BLaER1 treated with 17β-estradiol and CSF1 and Interleukin-3, amounts not matched to agents 10 nM and 100 nM (cell line): ENCODE results near the gene APOBEC2.

Experiments used
- H3K27ac ChIP-seq, 11 experiments: shearing (Covaris generic); formaldehyde crosslinking; 2 replicates each; pipeline ENCODE4 v1.8.1; 2022
- H3K27me3 ChIP-seq, 11 experiments: shearing (Covaris generic); formaldehyde crosslinking; 2 replicates each; pipeline ENCODE4 v1.8.1; 2022
- H3K36me3 ChIP-seq, 11 experiments: shearing (Covaris generic); formaldehyde crosslinking; 2 replicates each; pipeline ENCODE4 v1.8.1; 2022
- H3K4me1 ChIP-seq, 10 experiments: shearing (Covaris generic); formaldehyde crosslinking; 2 replicates each; pipeline ENCODE4 v1.8.1; 2022
- H3K4me2 ChIP-seq, 11 experiments: shearing (Covaris generic); formaldehyde crosslinking; 2 replicates each; pipeline ENCODE4 v1.8.1; 2022
- H3K4me3 ChIP-seq, 10 experiments: shearing (Covaris generic); formaldehyde crosslinking; 2 replicates each; pipeline ENCODE4 v1.8.1; 2022
- H3K9ac ChIP-seq, 11 experiments: shearing (Covaris generic); formaldehyde crosslinking; 2 replicates each; pipeline ENCODE4 v1.8.1; 2022
- H3K9me3 ChIP-seq, 11 experiments: shearing (Covaris generic); formaldehyde crosslinking; replicated peaks in 1 of 11; 2 replicates each; pipeline ENCODE4 v1.8.1; 2022
- H4K20me1 ChIP-seq, 11 experiments: shearing (Covaris generic); formaldehyde crosslinking; 2 replicates each; pipeline ENCODE4 v1.8.1; 2022
- Cebpa-rat ChIP-seq, 11 experiments: shearing (Covaris generic); IDR thresholded peaks; 2 replicates each; pipeline ENCODE4 v1.8.1; 2022

The APOBEC2 gene

GRCh38 chr6:41051873-41052272 is 1.1 kb upstream of the APOBEC2 start:
- Histone ChIP-seq H3K36me3 (no peaks in the 10 kb centered on the region), H3K9me3 (no peaks in the 10 kb centered on the region), H3K9ac (no peak overlapping the region), H3K4me1 (peaks cover 21 to 64% (median 60%) of the 10 kb centered on the region in 10 experiments), H3K4me2 (peak overlapping the region; percentile 67 to 89 (median 77)), H4K20me1 (no peaks in the 10 kb centered on the region), H3K27ac (peak overlapping the region in 3 of 11 experiments; percentile 1 to 31 (median 2); a peak in 2 of 22 replicates), H3K27me3 (no peaks in the 10 kb centered on the region), H3K4me3 (no peak overlapping the region)
- no peak for TF ChIP-seq Cebpa-rat (IDR thresholded peaks at IDR 0.05)

- peaks cover 32 to 63% (median 60%) of the 10 kb centered on the region in 10 experiments for H3K4me1 ChIP-seq
- H4K20me1 ChIP-seq = no peaks in the 10 kb centered on the region
- no peaks in the 10 kb centered on the region for H3K36me3 ChIP-seq
- no peaks in the 10 kb centered on the region for H3K27me3 ChIP-seq
- no peak overlapping the region for H3K4me3 ChIP-seq
- no peak for TF ChIP-seq Cebpa-rat (IDR thresholded peaks at IDR 0.05)
- peak overlapping the region in 9 of 11 experiments; percentile 42 to 89 (median 76); a peak in 17 of 22 replicates for H3K4me2 ChIP-seq
- no peaks in the 10 kb centered on the region for H3K9me3 ChIP-seq
- peak overlapping the region in 1 of 11 experiments; percentile 17; a peak in 1 of 22 replicates for H3K27ac ChIP-seq
- no peak overlapping the region; a peak in 1 of 22 replicates for H3K9ac ChIP-seq
Observed at GRCh38 chr6:41054511-41054910, 1.5 kb downstream of the APOBEC2 start.

GRCh38 chr6:41055149-41055548 is 2.1 kb downstream of the APOBEC2 start:
- Histone ChIP-seq H3K4me3 (peak overlapping the region in 1 of 10 experiments; percentile 16; a peak in 1 of 20 replicates), H3K27ac (peak overlapping the region in 1 of 11 experiments; percentile 17; a peak in 1 of 22 replicates), H3K4me1 (peaks cover 32 to 61% (median 54%) of the 10 kb centered on the region in 10 experiments), H3K9ac (peak overlapping the region in 2 of 11 experiments; percentile 47 to 48; a peak in 3 of 22 replicates), H3K9me3 (no peaks in the 10 kb centered on the region), H4K20me1 (no peaks in the 10 kb centered on the region), H3K4me2 (peak overlapping the region in 10 of 11 experiments; percentile 9 to 89 (median 76); a peak in 19 of 22 replicates), H3K36me3 (no peaks in the 10 kb centered on the region), H3K27me3 (no peaks in the 10 kb centered on the region)
- TF ChIP-seq Cebpa-rat (IDR thresholded peaks at IDR 0.05) = no peak

GRCh38 chr6:41056768-41057490 is 3.9 kb downstream of the APOBEC2 start:
- Histone ChIP-seq H3K36me3 (peaks cover 0 to 12% (median 4%) of the 10 kb centered on the region in 11 experiments; a peak in 8 of 22 replicates), H3K4me1 (peaks cover 19 to 49% (median 44%) of the 10 kb centered on the region in 10 experiments), H3K27ac (0 out of 22 replicates have a peak overlapping the region, but pooled peaks of 1 of the 11 experiments have one; percentile 3), H4K20me1 (no peaks in the 10 kb centered on the region), H3K9me3 (no peaks in the 10 kb centered on the region), H3K9ac (no peak overlapping the region), H3K27me3 (no peaks in the 10 kb centered on the region), H3K4me2 (0 out of 22 replicates have a peak overlapping the region, but pooled peaks of 1 of the 11 experiments have one; percentile 83), H3K4me3 (no peak overlapping the region)
- TF ChIP-seq Cebpa-rat (IDR thresholded peaks at IDR 0.05) = no peak

GRCh38 chr6:41058783-41059181 is 5.8 kb downstream of the APOBEC2 start:
- Histone ChIP-seq H3K27me3 (no peaks in the 10 kb centered on the region), H4K20me1 (no peaks in the 10 kb centered on the region), H3K9me3 (no peaks in the 10 kb centered on the region), H3K36me3 (peaks cover 0 to 22% (median 8%) of the 10 kb centered on the region in 11 experiments; a peak in 9 of 22 replicates), H3K9ac (no peak overlapping the region), H3K27ac (no peak overlapping the region), H3K4me2 (peak overlapping the region in 2 of 11 experiments; percentile 14 to 30; a peak in 3 of 22 replicates), H3K4me1 (peaks cover 11 to 32% (median 27%) of the 10 kb centered on the region in 10 experiments), H3K4me3 (no peak overlapping the region)
- TF ChIP-seq Cebpa-rat (IDR thresholded peaks at IDR 0.05) = no peak

- peaks cover 11 to 29% (median 24%) of the 10 kb centered on the region in 10 experiments for H3K4me1 ChIP-seq
- no peaks in the 10 kb centered on the region for H3K9me3 ChIP-seq
- H3K27me3 ChIP-seq = no peaks in the 10 kb centered on the region
- H3K27ac ChIP-seq = no peak overlapping the region
- no peak overlapping the region for H3K4me2 ChIP-seq
- H3K4me3 ChIP-seq = no peak overlapping the region
- no peak for TF ChIP-seq Cebpa-rat (IDR thresholded peaks at IDR 0.05)
- H4K20me1 ChIP-seq = no peaks in the 10 kb centered on the region
- no peak overlapping the region for H3K9ac ChIP-seq
- H3K36me3 ChIP-seq = peaks cover 2 to 30% (median 11%) of the 10 kb centered on the region in 11 experiments; a peak in 14 of 22 replicates
Observed at GRCh38 chr6:41059556-41059955, 6.6 kb downstream of the APOBEC2 start.

GRCh38 chr6:41061196-41061726 is 8.3 kb downstream of the APOBEC2 start:
- Histone ChIP-seq H4K20me1 (no peaks in the 10 kb centered on the region; a peak in 1 of 22 replicates), H3K4me3 (no peak overlapping the region), H3K4me1 (peaks cover 5 to 17% (median 8%) of the 10 kb centered on the region in 10 experiments; a peak in 18 of 20 replicates), H3K36me3 (peaks cover 11 to 46% (median 25%) of the 10 kb centered on the region in 11 experiments; a peak in 21 of 22 replicates), H3K9ac (no peak overlapping the region), H3K9me3 (no peaks in the 10 kb centered on the region), H3K4me2 (no peak overlapping the region), H3K27ac (no peak overlapping the region), H3K27me3 (no peaks in the 10 kb centered on the region)
- no peak for TF ChIP-seq Cebpa-rat (IDR thresholded peaks at IDR 0.05)

GRCh38 chr6:41062056-41062455 is 9.1 kb downstream of the APOBEC2 start:
- no peak for TF ChIP-seq Cebpa-rat (IDR thresholded peaks at IDR 0.05)
- Histone ChIP-seq H3K4me2 (no peak overlapping the region), H3K4me1 (peaks cover 5 to 17% (median 8%) of the 10 kb centered on the region in 10 experiments; a peak in 17 of 20 replicates)

GRCh38 chr6:41063884-41064285 is 10.9 kb downstream of the APOBEC2 start:
- 0 out of 22 replicates have a peak overlapping the region, but pooled peaks of 1 of the 11 experiments have one; percentile 21 for H3K9ac ChIP-seq
- H4K20me1 ChIP-seq = no peaks in the 10 kb centered on the region; a peak in 1 of 22 replicates
- H3K36me3 ChIP-seq = peaks cover 11 to 65% (median 34%) of the 10 kb centered on the region in 11 experiments; a peak in 21 of 22 replicates
- H3K9me3 ChIP-seq = no peaks in the 10 kb centered on the region
- no peak for TF ChIP-seq Cebpa-rat (IDR thresholded peaks at IDR 0.05)
- no peaks in the 10 kb centered on the region for H3K27me3 ChIP-seq
- H3K4me2 ChIP-seq = peak overlapping the region in 7 of 11 experiments; percentile 6 to 23 (median 19); a peak in 6 of 22 replicates
- H3K27ac ChIP-seq = no peak overlapping the region
- peaks cover 3 to 9% (median 5%) of the 10 kb centered on the region in 10 experiments; a peak in 15 of 20 replicates for H3K4me1 ChIP-seq
- H3K4me3 ChIP-seq = no peak overlapping the region

More at GRCh38 chr6:41062056-41062455, 9.1 kb downstream of the APOBEC2 start:
- Histone ChIP-seq H3K27ac (no peak overlapping the region), H3K9me3 (no peaks in the 10 kb centered on the region), H3K4me3 (no peak overlapping the region), H3K27me3 (no peaks in the 10 kb centered on the region), H3K36me3 (peaks cover 11 to 48% (median 25%) of the 10 kb centered on the region in 11 experiments; a peak in 21 of 22 replicates), H3K9ac (no peak overlapping the region), H4K20me1 (no peaks in the 10 kb centered on the region; a peak in 1 of 22 replicates)
